ENCODE measurements around the gene ZBTB20.

DNA sequence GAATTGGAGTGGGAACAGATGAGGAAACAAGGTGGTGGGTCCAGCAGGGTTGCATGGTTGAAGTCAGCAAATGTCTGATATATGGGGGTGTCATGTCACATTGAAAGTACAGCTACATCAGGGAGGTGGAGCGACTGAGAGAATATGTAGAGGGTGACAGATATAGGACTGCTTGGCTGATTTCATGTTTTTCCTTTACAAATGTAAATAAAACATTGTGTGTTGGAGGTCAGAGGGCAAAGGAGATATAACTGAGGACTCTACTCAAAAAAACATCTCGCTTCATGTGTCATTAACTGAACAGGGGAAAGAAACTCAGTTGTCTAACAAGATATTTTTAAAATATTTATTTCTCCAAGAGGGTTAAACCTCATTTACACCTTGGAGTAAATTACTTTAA, 675.6 kb downstream of the ZBTB20 start:
- TF ChIP-seq, protein P1, sequence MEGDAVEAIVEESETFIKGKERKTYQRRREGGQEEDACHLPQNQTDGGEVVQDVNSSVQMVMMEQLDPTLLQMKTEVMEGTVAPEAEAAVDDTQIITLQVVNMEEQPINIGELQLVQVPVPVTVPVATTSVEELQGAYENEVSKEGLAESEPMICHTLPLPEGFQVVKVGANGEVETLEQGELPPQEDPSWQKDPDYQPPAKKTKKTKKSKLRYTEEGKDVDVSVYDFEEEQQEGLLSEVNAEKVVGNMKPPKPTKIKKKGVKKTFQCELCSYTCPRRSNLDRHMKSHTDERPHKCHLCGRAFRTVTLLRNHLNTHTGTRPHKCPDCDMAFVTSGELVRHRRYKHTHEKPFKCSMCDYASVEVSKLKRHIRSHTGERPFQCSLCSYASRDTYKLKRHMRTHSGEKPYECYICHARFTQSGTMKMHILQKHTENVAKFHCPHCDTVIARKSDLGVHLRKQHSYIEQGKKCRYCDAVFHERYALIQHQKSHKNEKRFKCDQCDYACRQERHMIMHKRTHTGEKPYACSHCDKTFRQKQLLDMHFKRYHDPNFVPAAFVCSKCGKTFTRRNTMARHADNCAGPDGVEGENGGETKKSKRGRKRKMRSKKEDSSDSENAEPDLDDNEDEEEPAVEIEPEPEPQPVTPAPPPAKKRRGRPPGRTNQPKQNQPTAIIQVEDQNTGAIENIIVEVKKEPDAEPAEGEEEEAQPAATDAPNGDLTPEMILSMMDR (IDR thresholded peaks at IDR 0.05; ENCODE audit: low read depth, low read length, poor library complexity, severe bottlenecking): no peak
- no peak for TF ChIP-seq EZH2phosphoT487 (IDR thresholded peaks at IDR 0.05; ENCODE audit: borderline replicate concordance, low read length)
